AG09319 (cell line): Measurements from ENCODE around the gene LYRM7.

Experiments used
- DNase-seq: peaks from one replicate; pipeline ENCODE4 v3.0.0-alpha.2; 2010; ENCODE audit warnings: low read depth; ENCODE audit errors: extremely low read depth
- TF ChIP-seq, protein P1 (sequence below): IDR thresholded peaks from 2 replicates; pipeline ENCODE4 v1.5.1; 2011; ENCODE audit warnings: low read depth, mild to moderate bottlenecking, inconsistent platforms, low read length, moderate library complexity

Gene LYRM7

DNA sequence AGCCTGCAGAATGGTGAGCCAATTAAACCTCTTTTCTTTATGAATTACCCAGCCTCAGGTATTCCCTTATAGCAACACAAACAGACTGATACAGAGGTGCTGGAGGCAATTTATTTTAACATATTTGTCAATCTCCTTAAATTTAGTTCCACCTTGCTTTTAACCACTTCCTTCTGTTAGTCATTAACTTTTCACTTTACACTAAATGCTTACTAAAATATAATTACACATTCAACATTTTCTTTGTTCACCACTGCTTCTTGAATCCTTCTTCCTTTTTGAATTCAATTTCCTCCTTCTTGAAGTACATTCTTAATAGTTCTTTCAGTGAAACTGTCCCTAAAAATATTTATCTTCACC lies 39.4 kb downstream of the LYRM7 start:
- TF ChIP-seq, protein P1, sequence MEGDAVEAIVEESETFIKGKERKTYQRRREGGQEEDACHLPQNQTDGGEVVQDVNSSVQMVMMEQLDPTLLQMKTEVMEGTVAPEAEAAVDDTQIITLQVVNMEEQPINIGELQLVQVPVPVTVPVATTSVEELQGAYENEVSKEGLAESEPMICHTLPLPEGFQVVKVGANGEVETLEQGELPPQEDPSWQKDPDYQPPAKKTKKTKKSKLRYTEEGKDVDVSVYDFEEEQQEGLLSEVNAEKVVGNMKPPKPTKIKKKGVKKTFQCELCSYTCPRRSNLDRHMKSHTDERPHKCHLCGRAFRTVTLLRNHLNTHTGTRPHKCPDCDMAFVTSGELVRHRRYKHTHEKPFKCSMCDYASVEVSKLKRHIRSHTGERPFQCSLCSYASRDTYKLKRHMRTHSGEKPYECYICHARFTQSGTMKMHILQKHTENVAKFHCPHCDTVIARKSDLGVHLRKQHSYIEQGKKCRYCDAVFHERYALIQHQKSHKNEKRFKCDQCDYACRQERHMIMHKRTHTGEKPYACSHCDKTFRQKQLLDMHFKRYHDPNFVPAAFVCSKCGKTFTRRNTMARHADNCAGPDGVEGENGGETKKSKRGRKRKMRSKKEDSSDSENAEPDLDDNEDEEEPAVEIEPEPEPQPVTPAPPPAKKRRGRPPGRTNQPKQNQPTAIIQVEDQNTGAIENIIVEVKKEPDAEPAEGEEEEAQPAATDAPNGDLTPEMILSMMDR, result no peak
- DNase-seq, result no peak

DNA sequence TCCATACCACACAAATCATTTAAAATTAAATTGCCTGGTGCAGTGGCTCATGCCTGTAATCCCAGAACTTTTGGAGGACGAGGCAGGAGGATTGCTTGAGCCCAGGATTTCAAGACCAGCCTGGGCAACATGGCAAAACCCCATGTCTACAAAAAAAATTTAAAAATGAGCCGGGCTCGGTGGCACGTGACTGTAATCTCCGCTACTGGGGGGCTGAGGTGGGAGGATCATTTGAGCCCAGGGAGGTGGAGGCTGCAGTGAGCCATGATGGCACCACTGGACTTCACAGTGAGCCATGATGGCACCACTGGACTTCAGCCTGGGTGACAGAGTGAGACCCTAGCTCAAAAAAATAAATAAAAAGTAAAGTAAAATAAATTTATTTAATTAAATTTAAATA lies 40.9 kb downstream of the LYRM7 start:
- DNase-seq, result no peak
- TF ChIP-seq, protein P1, result no peak

DNA sequence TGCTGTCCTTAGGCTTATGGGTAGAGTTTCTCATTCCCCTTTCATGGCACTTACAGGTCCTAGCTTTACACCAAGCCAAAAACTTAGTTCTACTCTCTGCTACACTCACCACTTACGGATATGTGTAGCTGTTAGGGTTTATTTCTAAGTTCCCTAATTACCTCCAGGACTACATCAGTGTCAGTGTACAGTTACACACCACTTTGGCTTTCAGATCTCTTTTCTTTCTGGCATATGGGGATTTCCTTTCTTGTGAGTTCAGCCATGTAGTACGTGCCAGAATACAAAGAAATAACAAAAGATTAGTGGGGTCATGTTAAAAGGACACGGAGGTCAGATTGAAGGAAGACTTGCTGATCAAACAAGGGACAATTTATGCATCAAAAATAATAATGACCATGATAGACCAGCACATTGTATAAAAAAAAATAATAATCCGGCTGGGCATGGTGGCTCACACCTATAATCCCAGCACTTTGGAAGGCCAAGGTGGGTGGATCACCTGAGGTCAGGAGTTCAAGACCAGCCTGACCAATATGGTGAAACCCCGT lies 41.8 kb downstream of the LYRM7 start:
- DNase-seq, result no peak
- TF ChIP-seq, protein P1, result no peak

DNA sequence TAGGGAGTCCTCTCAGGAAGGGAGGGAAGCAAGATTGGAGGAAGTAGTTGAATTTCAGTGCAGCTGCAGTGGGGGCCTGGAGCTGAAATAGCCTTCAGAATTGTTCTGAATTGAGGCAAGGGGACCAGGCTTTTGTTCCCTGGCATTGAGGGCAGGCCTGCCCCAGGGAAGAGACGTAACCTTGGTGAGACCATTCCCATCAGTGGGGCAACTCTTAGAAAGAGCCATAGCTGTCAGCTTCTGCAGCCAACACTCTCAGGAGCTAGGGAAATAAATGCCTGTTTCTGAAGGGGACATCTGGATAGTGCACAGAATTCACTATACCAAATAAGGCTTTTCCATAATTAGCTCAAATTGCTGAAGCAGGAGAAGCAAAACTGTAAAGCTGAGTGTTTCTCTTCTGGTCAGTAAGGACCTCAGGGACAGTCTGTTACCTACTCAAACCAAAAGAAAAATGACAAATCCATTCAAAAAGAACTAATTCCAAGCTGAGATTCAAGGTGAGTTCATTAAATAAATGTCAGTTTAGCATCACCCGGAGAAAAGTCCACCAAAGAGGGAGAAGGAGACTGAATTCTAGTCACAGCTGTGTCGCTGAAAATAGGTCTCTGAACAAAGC lies 44.0 kb downstream of the LYRM7 start:
- no peak for DNase-seq
- TF ChIP-seq, protein P1, result no peak

DNA sequence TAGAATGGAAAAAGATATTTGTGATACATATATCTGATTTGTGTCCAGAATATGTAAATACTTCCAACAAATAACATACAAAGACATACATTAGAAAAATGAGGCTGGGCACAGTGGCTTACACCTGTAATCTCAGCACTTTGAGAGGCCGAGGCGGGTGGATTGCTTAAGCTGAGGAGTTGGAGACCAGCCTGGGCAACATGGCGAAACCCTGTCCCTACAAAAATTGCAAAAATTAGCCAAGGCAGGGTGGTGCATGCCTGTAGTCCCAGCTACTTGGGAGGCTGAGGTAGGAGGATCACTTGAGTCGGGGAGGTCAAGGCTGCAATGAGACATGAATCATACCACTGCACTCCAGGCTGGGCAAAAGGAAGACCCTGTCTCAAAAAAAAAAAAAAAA lies 47.0 kb downstream of the LYRM7 start:
- DNase-seq, result no peak
- TF ChIP-seq, protein P1, result no peak

DNA sequence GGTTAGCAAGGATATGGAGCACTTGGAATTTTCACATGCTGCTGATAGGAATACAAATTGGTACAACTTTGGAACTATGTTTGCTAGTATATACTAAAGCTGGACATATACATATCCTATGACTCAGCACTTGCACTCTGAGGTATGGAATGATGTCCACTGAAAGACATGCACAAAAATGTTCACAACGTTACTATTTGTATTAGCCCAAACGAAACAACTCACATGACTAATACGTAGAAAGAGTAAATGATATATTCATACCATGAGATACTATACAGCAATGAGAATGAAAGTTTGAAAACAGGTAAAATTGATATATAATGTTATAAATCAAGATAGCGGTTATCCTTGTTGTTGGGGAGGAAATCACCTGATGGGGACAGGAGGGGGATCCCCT lies 47.6 kb downstream of the LYRM7 start:
- DNase-seq, result no peak
- TF ChIP-seq, protein P1, result no peak

DNA sequence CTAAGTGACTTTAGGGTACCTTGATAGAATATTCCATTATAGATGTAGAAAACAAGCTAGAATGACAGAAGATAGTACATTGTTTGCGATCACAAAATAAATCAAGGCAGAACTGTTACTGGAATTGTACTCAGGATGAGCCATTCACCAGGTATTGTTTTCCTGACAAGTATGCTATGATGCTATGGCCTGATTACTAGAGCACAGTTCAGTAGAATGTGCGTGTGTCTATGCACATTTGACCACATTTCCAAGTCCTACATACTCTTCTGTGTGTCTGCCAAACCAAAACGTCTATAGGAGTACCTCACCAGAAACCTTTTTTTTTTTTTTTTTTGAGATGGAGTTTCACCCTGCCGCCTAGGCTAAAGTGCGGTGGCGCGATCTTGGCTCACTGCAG lies 49.8 kb downstream of the LYRM7 start:
- no peak for DNase-seq
- TF ChIP-seq, protein P1, result no peak
